Mesodermal cell (in vitro differentiated cells): ENCODE measurements around the gene KMO.

Source experiments
- H3K27ac ChIP-seq: 2 replicates; pipeline ENCODE4 v1.7.0; 2013; ENCODE audit warnings: mild to moderate bottlenecking, low read depth, low read length, moderate library complexity; ENCODE audit not compliant: severe bottlenecking
- H3K36me3 ChIP-seq: 2 replicates; pipeline ENCODE4 v1.7.1; 2013; ENCODE audit warnings: mild to moderate bottlenecking, low read length, moderate library complexity; ENCODE audit not compliant: control insufficient read depth, insufficient read depth
- H3K4me1 ChIP-seq: one replicate; pipeline ENCODE4 v1.7.1; 2013; ENCODE audit warnings: mild to moderate bottlenecking, low read length; ENCODE audit not compliant: insufficient read depth, control insufficient read depth, poor library complexity, severe bottlenecking
- H3K4me3 ChIP-seq: 2 replicates; pipeline ENCODE4 v1.7.0; 2013; ENCODE audit warnings: low read length, control low read depth, mild to moderate bottlenecking; ENCODE audit not compliant: insufficient read depth, poor library complexity, severe bottlenecking; ENCODE audit errors: extremely low read depth
- H3K9me3 ChIP-seq: 2 replicates; pipeline ENCODE4 v1.7.1; 2013; ENCODE audit warnings: mild to moderate bottlenecking, low read length, moderate library complexity; ENCODE audit not compliant: control insufficient read depth
- WGBS, 2 experiments: methylation state at CpG; one replicate each; pipeline ENCODE4 v1.1.5; 2013; ENCODE audit warnings: missing lambda C conversion rate in 2 of 2; ENCODE audit not compliant: insufficient coverage in 2 of 2; 5-methylcytosine and 5-hydroxymethylcytosine counted together

Gene KMO

DNA sequence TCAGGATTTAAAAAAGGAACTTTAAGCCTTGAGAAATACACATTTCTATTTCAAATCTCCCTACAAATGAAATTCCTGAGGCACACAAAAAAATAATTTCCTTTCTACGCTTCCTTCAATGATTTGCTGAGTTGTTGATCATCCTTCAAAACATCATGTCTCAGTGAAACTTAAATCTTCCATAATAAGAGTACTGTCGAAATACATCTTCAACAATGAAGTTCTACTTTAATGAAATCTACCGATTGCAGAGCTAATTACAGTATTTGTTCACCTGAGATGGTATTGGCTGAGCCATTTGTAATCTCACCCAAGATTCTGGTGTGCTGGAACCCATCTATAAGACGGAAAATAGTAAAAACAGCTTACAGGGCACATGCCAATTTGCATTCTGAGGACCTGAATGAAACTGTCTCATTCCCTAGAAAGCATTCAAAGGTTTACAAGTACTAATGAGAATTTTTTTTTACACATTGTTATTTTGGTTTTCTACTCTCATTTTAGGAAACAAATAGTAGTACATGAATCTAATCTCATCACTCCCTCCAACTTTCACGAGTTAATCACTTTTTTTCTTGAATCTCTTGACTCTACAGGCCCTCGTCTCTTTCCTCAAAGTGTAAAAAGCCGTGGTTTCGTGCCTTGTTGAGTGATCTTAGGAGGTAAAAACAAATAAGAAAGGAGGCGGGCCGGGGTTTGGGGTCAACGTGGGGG lies 106.9 kb downstream of the KMO start:
- peaks cover 11% of the 10 kb centered on the region for H3K4me1 ChIP-seq
- WGBS, 2 experiments: 10 to 33% methylated on average over 3 to 5 of the region's 11 CpGs
- peaks cover 19% of the 10 kb centered on the region for H3K36me3 ChIP-seq
- H3K27ac ChIP-seq: peak overlapping the region; percentile 24
- H3K9me3 ChIP-seq: peaks cover 10% of the 10 kb centered on the region
- peak overlapping the region; percentile 81 for H3K4me3 ChIP-seq

DNA sequence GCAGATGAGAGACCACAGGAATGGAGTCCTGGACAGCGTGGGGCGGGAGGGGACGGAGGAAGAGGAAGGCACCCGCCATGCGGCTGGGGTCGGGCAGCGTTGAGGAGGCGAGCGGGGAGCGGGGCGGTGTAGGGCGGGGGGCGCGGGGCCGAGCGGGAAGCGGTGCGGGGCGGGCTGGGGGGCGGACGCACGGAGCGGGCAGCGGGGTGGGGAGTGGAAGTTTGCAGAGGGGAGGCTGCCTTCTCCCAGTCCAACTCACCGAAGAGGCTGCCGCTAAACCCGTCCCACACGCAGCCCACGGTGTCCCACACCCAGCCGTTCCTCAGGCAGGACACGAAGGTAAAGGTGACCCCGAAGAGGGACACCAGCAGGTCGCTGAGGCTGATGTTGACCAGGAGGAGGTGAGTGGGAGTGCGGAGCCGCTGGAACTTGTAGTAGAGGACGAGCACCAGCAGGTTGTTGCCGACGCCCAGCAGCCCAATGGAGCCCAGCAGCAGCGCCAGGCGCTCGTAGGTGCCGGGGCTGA lies 107.5 kb downstream of the KMO start:
- H3K9me3 ChIP-seq: peaks cover 10% of the 10 kb centered on the region
- H3K27ac ChIP-seq: peak overlapping the region; percentile 77
- peaks cover 13% of the 10 kb centered on the region for H3K36me3 ChIP-seq
- H3K4me3 ChIP-seq: peak overlapping the region; percentile 81
- 1 to 3% methylated on average over 7 to 17 of the region's 42 CpGs for WGBS, 2 experiments
- H3K4me1 ChIP-seq: peaks cover 6% of the 10 kb centered on the region

- Histone ChIP-seq H3K4me3 (peak within 1 kb of the TSS; percentile 81), H3K36me3 (peaks cover 7% of the 10 kb centered on the region), H3K27ac (peak within 1 kb of the TSS; percentile 77), H3K4me1 (peaks cover 6% of the 10 kb centered on the region), H3K9me3 (peaks cover 10% of the 10 kb centered on the region)
- 5 to 14% methylated on average over 37 to 41 of the region's 81 CpGs for WGBS, 2 experiments
These were observed 108.1 kb downstream of the KMO start, which contains the start of the genes CHML and OPN3 for GRCh38 chr1:241640149-241640866. TSS of gene CHML (minus strand) at chr1:241640369. CDS start at chr1:241635766, 4,603 bp downstream. TSS of gene OPN3 (minus strand) at chr1:241640369. CDS start at chr1:241640254, 115 bp downstream.

GRCh38 chr1:241640867-241641622 lies 108.9 kb downstream of the KMO start:
- Histone ChIP-seq H3K4me1 (peaks cover 6% of the 10 kb centered on the region), H3K9me3 (peaks cover 10% of the 10 kb centered on the region), H3K27ac (no peak overlapping the region), H3K4me3 (peak overlapping the region; percentile 81), H3K36me3 (no peaks in the 10 kb centered on the region)
- 95 to 100% methylated on average over 7 to 8 of the region's 9 CpGs for WGBS, 2 experiments

- Histone ChIP-seq H3K4me3 (no peak overlapping the region), H3K27ac (no peak overlapping the region), H3K9me3 (peaks cover 10% of the 10 kb centered on the region), H3K4me1 (peaks cover 6% of the 10 kb centered on the region), H3K36me3 (no peaks in the 10 kb centered on the region)
- 90 to 93% methylated on average over 9 to 10 of the region's 12 CpGs for WGBS, 2 experiments
These were observed 109.8 kb downstream of the KMO start for GRCh38 chr1:241641773-241642592.

DNA sequence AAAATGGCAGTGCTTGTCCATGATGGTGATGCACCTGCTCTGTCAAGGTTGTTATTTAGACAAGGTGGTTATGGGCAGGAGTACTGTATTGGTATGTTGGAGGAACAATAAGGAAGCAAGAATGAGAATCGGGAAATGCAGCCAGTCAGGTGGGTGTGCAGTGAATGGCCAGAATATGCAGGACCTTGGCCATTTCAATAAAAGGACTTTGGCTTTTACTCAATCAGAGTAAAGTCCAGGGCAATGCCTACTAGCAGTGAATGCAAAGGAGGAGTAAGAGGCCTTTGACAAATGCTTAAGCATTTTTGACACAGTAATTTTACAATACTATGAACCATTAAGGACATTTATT lies 110.4 kb downstream of the KMO start:
- peaks cover 10% of the 10 kb centered on the region for H3K9me3 ChIP-seq
- H3K4me1 ChIP-seq: peaks cover 4% of the 10 kb centered on the region
- H3K27ac ChIP-seq: no peak overlapping the region
- WGBS, 2 experiments: 89 to 100% methylated on average over 1 of the region's 1 CpG
- H3K36me3 ChIP-seq: no peaks in the 10 kb centered on the region
- no peak overlapping the region for H3K4me3 ChIP-seq

- no peaks in the 10 kb centered on the region for H3K4me1 ChIP-seq
- no CpG with 5 or more reads among the region's 2 CpGs for WGBS, 2 experiments
- H3K27ac ChIP-seq: no peak overlapping the region
- peaks cover 10% of the 10 kb centered on the region for H3K9me3 ChIP-seq
- no peaks in the 10 kb centered on the region for H3K36me3 ChIP-seq
- H3K4me3 ChIP-seq: no peak overlapping the region
These were observed 112.1 kb downstream of the KMO start for GRCh38 chr1:241644259-241644658.

- 80 to 90% methylated on average over 1 to 2 of the region's 4 CpGs for WGBS, 2 experiments
- Histone ChIP-seq H3K36me3 (no peaks in the 10 kb centered on the region), H3K27ac (no peak overlapping the region), H3K9me3 (peaks cover 10% of the 10 kb centered on the region), H3K4me1 (no peaks in the 10 kb centered on the region), H3K4me3 (no peak overlapping the region)
These were observed 113.0 kb downstream of the KMO start for GRCh38 chr1:241645199-241645598.
